T-helper 2 cell (primary cell): ENCODE results near the gene GPR61.

Experiments used
- DNase-seq, 5 experiments: peaks; one replicate each; pipeline versions ENCODE4 v3.0.0 to v3.0.0-alpha.2; 2012 to 2022
- total RNA-seq, 2 donors: gene quantifications; one replicate each; lab custom pipeline; 2026; lab: John Stamatoyannopoulos, UW

The GPR61 gene
- total RNA-seq, result 0 to 0.81 reads per million in 2 donors

- DNase-seq, result no peak
Measured at GRCh38 chr1:109539676-109540075, at the start of gene GPR61. TSS of gene GPR61 (plus strand) at chr1:109539872. CDS start at chr1:109543023, 3,151 bp downstream.

GRCh38 chr1:109490029-109490933, 49.4 kb upstream of the GPR61 start:
- DNase-seq, result peak in 4 of 5 experiments; percentile 34 to 76 (median 60)

GRCh38 chr1:109490934-109491302, 48.8 kb upstream of the GPR61 start:
- DNase-seq, result no peak

GRCh38 chr1:109491372-109491771, 48.3 kb upstream of the GPR61 start:
- no peak for DNase-seq

GRCh38 chr1:109492779-109493178, 46.9 kb upstream of the GPR61 start:
- no peak for DNase-seq

- DNase-seq, result no peak
Measured at GRCh38 chr1:109493227-109493626, 46.4 kb upstream of the GPR61 start.

GRCh38 chr1:109493805-109494539, 45.7 kb upstream of the GPR61 start, which contains the start of gene CYB561D1:
TSS of gene CYB561D1 (plus strand) at chr1:109494094. CDS start at chr1:109494140, 46 bp downstream.
- DNase-seq, result peak; percentile 83 to 90 (median 85)

- DNase-seq, result no peak
Measured at GRCh38 chr1:109495738-109496137, 43.9 kb upstream of the GPR61 start.

- no peak for DNase-seq
Measured at GRCh38 chr1:109497449-109498160, 42.1 kb upstream of the GPR61 start.

GRCh38 chr1:109498161-109498801, 41.4 kb upstream of the GPR61 start:
- DNase-seq, result no peak

- DNase-seq, result no peak
Measured at GRCh38 chr1:109499081-109499480, 40.6 kb upstream of the GPR61 start.

GRCh38 chr1:109499661-109500536, 39.8 kb upstream of the GPR61 start:
- DNase-seq, result peak in 4 of 5 experiments; percentile 36 to 58 (median 48)

- DNase-seq, result no peak
Measured at GRCh38 chr1:109500941-109501381, 38.7 kb upstream of the GPR61 start.

GRCh38 chr1:109501644-109502363, 37.9 kb upstream of the GPR61 start:
- no peak for DNase-seq

- peak in 3 of 5 experiments; percentile 56 to 70 (median 69) for DNase-seq
Measured at GRCh38 chr1:109502364-109502851, 37.3 kb upstream of the GPR61 start.

- DNase-seq, result no peak
Measured at GRCh38 chr1:109503935-109504334, 35.7 kb upstream of the GPR61 start.

- DNase-seq, result no peak
Measured at GRCh38 chr1:109504974-109505373, 34.7 kb upstream of the GPR61 start.

GRCh38 chr1:109508001-109508872, 31.4 kb upstream of the GPR61 start:
- DNase-seq, result no peak

- no peak for DNase-seq
Measured at GRCh38 chr1:109508873-109509175, 30.8 kb upstream of the GPR61 start.
